Endodermal cell (in vitro differentiated cells): ENCODE data around the gene TMEM14C. TPM values are rescaled to one million over a fixed set of nuclear protein-coding genes. Genes with fewer than 3 reads are reported as not detected.

Experiments
- DNase-seq: peaks from one replicate; pipeline ENCODE4 v3.0.0-alpha.2; 2017
- H3K27ac ChIP-seq: 2 replicates; pipeline ENCODE4 v1.5.1; 2013; ENCODE audit warnings: mild to moderate bottlenecking, low read depth, low read length, moderate library complexity
- H3K27me3 ChIP-seq: 2 replicates; pipeline ENCODE4 v1.6.1; 2013; ENCODE audit warnings: mild to moderate bottlenecking, low read length, moderate library complexity; ENCODE audit not compliant: insufficient read depth, control insufficient read depth, poor library complexity, severe bottlenecking
- H3K36me3 ChIP-seq: 2 replicates; pipeline ENCODE4 v1.7.0; 2013; ENCODE audit warnings: mild to moderate bottlenecking, low read length, moderate library complexity; ENCODE audit not compliant: control insufficient read depth, insufficient read depth
- H3K4me1 ChIP-seq: one replicate; pipeline ENCODE4 v1.7.0; 2013; ENCODE audit warnings: low read length; ENCODE audit not compliant: control insufficient read depth, insufficient read depth
- H3K4me3 ChIP-seq: 2 replicates; pipeline ENCODE4 v1.5.1; 2013; ENCODE audit warnings: mild to moderate bottlenecking, low read length, moderate library complexity
- H3K9ac ChIP-seq: 2 replicates; pipeline ENCODE4 v1.6.1; 2013; ENCODE audit warnings: mild to moderate bottlenecking, low read length, moderate library complexity; ENCODE audit not compliant: poor library complexity, severe bottlenecking; ENCODE audit errors: extremely low read depth
- H3K9me3 ChIP-seq: 2 replicates; pipeline ENCODE4 v1.6.1; 2013; ENCODE audit warnings: mild to moderate bottlenecking, low read length, moderate library complexity; ENCODE audit not compliant: control insufficient read depth
- H3K27ac Mint-ChIP-seq: 2 replicates; pipeline ENCODE4 v1.8.0; 2020; ENCODE audit warnings: mixed read lengths
- H3K27me3 Mint-ChIP-seq: 2 replicates; pipeline ENCODE4 v1.8.0; 2021; ENCODE audit warnings: mild to moderate bottlenecking, mixed read lengths; ENCODE audit not compliant: insufficient read depth
- H3K36me3 Mint-ChIP-seq: 2 replicates; pipeline ENCODE4 v1.8.0; 2020; ENCODE audit warnings: low read depth, mixed read lengths
- H3K4me1 Mint-ChIP-seq: 2 replicates; pipeline ENCODE4 v1.8.0; 2020; ENCODE audit warnings: mixed read lengths
- H3K4me3 Mint-ChIP-seq: 2 replicates; pipeline ENCODE4 v1.8.0; 2020; ENCODE audit warnings: mild to moderate bottlenecking, moderate library complexity, mixed read lengths
- H3K9me3 Mint-ChIP-seq: 2 replicates; pipeline ENCODE4 v1.8.0; 2020; ENCODE audit warnings: mild to moderate bottlenecking, mixed read lengths
- CTCF ChIP-seq: fragments of 200-600 bp; sonication (generic); conservative IDR thresholded peaks from 2 replicates; pipeline ENCODE4 v1.5.0; 2021; ENCODE audit warnings: antibody characterized with exemption, mild to moderate bottlenecking
- WGBS, 2 experiments: methylation state at CpG; one replicate each; pipeline versions ENCODE4 v1.1.5 to v1.1.7; 2013; ENCODE audit warnings: missing lambda C conversion rate in 2 of 2, mixed read lengths in 1 of 2; ENCODE audit not compliant: insufficient coverage in 1 of 2, insufficient read length in 1 of 2; 5-methylcytosine and 5-hydroxymethylcytosine counted together
- total RNA-seq, 2 donors: library from RNA; stranded (reverse); fragmentation: NEBNext Ultra II Directional in 1 of 2; extraction: Animal tissue kit (Norgen Biotek cat#: 25700) in 1 of 2; gene quantifications; 2 replicates in 1 of 2; 3 replicates in 1 of 2; pipeline ENCODE4 v1.2.1, GENCODE V29; 2021

TMEM14C gene
- total RNA-seq, 2 donors from 2014 or later: 102 to 118 TPM

- Histone ChIP-seq H3K36me3 (no peaks in the 10 kb centered on the region), H3K9ac (no peak overlapping the region), H3K27ac (no peak overlapping the region), H3K27me3 (no peaks in the 10 kb centered on the region), H3K4me1 (no peaks in the 10 kb centered on the region), H3K4me3 (no peak overlapping the region), H3K9me3 (peaks cover 14% of the 10 kb centered on the region)
- Mint-ChIP-seq H3K4me3 (no peak overlapping the region), H3K9me3 (no peaks in the 10 kb centered on the region), H3K27me3 (no peaks in the 10 kb centered on the region), H3K36me3 (peaks cover 4% of the 10 kb centered on the region), H3K4me1 (peaks cover 28% of the 10 kb centered on the region), H3K27ac (no peak overlapping the region)
- WGBS, 2 experiments: 79 to 94% methylated on average over 2 of the region's 3 CpGs
- TF ChIP-seq CTCF: no peak
- no peak for DNase-seq
Observed at GRCh38 chr6:10685092-10685915, 37.6 kb upstream of the TMEM14C start.

DNA sequence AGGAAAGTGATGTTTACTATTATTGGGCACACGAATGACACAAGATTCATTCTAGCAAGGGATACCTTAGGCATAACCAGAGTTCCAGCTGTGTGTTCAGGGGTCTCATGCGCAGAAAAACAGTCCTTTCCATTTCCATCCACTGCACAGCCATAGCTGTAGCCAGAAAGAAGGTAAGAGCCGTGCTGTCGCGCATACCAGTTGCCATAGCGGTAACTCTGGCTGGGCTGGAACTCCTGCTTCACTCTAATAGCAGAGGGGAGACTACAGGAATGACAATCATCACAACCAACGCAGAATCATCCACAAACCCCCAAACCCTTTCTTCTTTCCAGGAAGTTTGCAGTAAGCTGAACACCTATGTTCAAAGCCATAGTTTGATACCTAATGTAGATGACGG lies 36.0 kb upstream of the TMEM14C start:
- no peak overlapping the region for H3K27ac Mint-ChIP-seq
- DNase-seq: no peak
- H3K4me3 Mint-ChIP-seq: no peak overlapping the region
- Histone ChIP-seq H3K36me3 (no peaks in the 10 kb centered on the region), H3K9me3 (peaks cover 3% of the 10 kb centered on the region), H3K9ac (no peak overlapping the region), H3K27me3 (no peaks in the 10 kb centered on the region), H3K4me3 (no peak overlapping the region), H3K27ac (no peak overlapping the region), H3K4me1 (no peaks in the 10 kb centered on the region)
- no peaks in the 10 kb centered on the region for H3K27me3 Mint-ChIP-seq
- H3K4me1 Mint-ChIP-seq: peaks cover 37% of the 10 kb centered on the region
- H3K36me3 Mint-ChIP-seq: peaks cover 1% of the 10 kb centered on the region
- 84 to 93% methylated on average over 3 to 8 of the region's 8 CpGs for WGBS, 2 experiments
- H3K9me3 Mint-ChIP-seq: no peaks in the 10 kb centered on the region
- TF ChIP-seq CTCF: no peak

- Mint-ChIP-seq H3K36me3 (peaks cover 1% of the 10 kb centered on the region), H3K4me3 (no peak overlapping the region), H3K4me1 (peaks cover 31% of the 10 kb centered on the region), H3K27ac (no peak overlapping the region), H3K27me3 (no peaks in the 10 kb centered on the region), H3K9me3 (no peaks in the 10 kb centered on the region)
- H3K27me3 ChIP-seq: no peaks in the 10 kb centered on the region
- H3K4me1 ChIP-seq: no peaks in the 10 kb centered on the region
- no peak overlapping the region for H3K27ac ChIP-seq
- H3K36me3 ChIP-seq: peaks cover under 1% of the 10 kb centered on the region
- DNase-seq: peak; percentile 61
- peaks cover under 1% of the 10 kb centered on the region for H3K9me3 ChIP-seq
- H3K4me3 ChIP-seq: no peak overlapping the region
- TF ChIP-seq CTCF: no peak
- 54 to 100% methylated on average over 1 to 5 of the region's 6 CpGs for WGBS, 2 experiments
- H3K9ac ChIP-seq: no peak overlapping the region
Observed at GRCh38 chr6:10687582-10687981, 35.3 kb upstream of the TMEM14C start.
